LNCAP (cell line): ENCODE data around the gene C6orf141.

Experiments used
- CTCF ChIP-seq: fragments of 450-650 bp; IDR thresholded peaks from 2 replicates; pipeline ENCODE4 v1.5.1; 2017; ENCODE audit warnings: mild to moderate bottlenecking

The C6orf141 gene

GRCh38 chr6:49541210-49541724 lies 9.2 kb upstream of the C6orf141 start:
- no peak for TF ChIP-seq CTCF

GRCh38 chr6:49541936-49542335 lies 8.5 kb upstream of the C6orf141 start:
- TF ChIP-seq CTCF, result no peak

- TF ChIP-seq CTCF, result no peak
Observed at GRCh38 chr6:49543087-49543858, 7.2 kb upstream of the C6orf141 start.

GRCh38 chr6:49546331-49546730 lies 4.1 kb upstream of the C6orf141 start:
- no peak for TF ChIP-seq CTCF

- no peak for TF ChIP-seq CTCF
Observed at GRCh38 chr6:49548613-49549304, 1.7 kb upstream of the C6orf141 start.

GRCh38 chr6:49549691-49550491 lies 577 bp upstream of the C6orf141 start:
- no peak for TF ChIP-seq CTCF

GRCh38 chr6:49551078-49551865 lies 804 bp downstream of the C6orf141 start:
- TF ChIP-seq CTCF, result no peak
